ENCODE data around the gene MTSS2.

The MTSS2 gene

DNA sequence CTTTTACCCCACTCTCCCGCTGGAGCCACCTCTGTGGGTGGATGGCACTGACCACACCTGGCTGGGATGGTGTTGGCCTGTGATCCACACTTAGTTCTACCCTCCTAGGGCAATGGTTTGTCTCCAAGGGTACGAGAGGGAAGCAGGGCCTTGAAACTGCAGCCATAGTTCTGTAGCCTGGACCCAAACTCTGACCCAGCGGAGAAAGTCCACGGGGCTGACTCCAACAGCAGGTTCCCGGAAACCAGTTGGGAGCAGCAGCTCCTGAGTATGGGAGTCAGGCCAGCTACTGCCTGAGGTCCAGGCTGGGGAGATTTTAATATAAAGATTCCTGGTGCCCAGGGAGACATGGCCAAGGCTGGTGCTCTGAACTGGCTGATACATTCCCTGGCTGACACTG lies 23.6 kb upstream of the MTSS2 start:
- no peaks in the 10 kb centered on the region for H3K9me3 ChIP-seq (ENCODE audit: insufficient read depth, low read length)
- peaks cover 42% of the 10 kb centered on the region for H3K4me1 ChIP-seq (ENCODE audit: insufficient read depth, insufficient read length)
- DNase-seq (ENCODE audit: low read depth, low spot score) = no peak
- no peak overlapping the region for H3K4me3 ChIP-seq (ENCODE audit: insufficient read length, low read depth)
- TF ChIP-seq YY1 (IDR thresholded peaks at IDR 0.05; ENCODE audit: insufficient read depth, insufficient read length) (no peak), ZNF274 (IDR thresholded peaks at IDR 0.05; ENCODE audit: low read depth, low read length) (no peak), SUZ12 (IDR thresholded peaks at IDR 0.05; ENCODE audit: extremely low read depth, insufficient read depth, insufficient read length) (no peak)
- no peaks in the 10 kb centered on the region for H3K27me3 ChIP-seq (ENCODE audit: insufficient read depth, insufficient read length)
- H3K9ac ChIP-seq (ENCODE audit: insufficient read length, low read depth) = no peak overlapping the region
- H3K36me3 ChIP-seq (ENCODE audit: insufficient read depth, insufficient read length, low read length) = peaks cover 23% of the 10 kb centered on the region

GRCh38 chr16:70708366-70709246 lies 22.8 kb upstream of the MTSS2 start:
- no peak for DNase-seq (ENCODE audit: low read depth, low spot score)
- H3K9ac ChIP-seq (ENCODE audit: insufficient read length, low read depth) = peak overlapping the region; percentile 13

GRCh38 chr16:70706948-70707465 lies 21.2 kb upstream of the MTSS2 start:
- no peak overlapping the region for H3K9ac ChIP-seq (ENCODE audit: insufficient read length, low read depth)

More at GRCh38 chr16:70708366-70709246, 22.8 kb upstream of the MTSS2 start:
- no peaks in the 10 kb centered on the region for H3K27me3 ChIP-seq (ENCODE audit: insufficient read depth, insufficient read length)
- H3K4me1 ChIP-seq (ENCODE audit: insufficient read depth, insufficient read length) = peaks cover 44% of the 10 kb centered on the region
- no peak overlapping the region for H3K4me3 ChIP-seq (ENCODE audit: insufficient read length, low read depth)
- H3K36me3 ChIP-seq (ENCODE audit: insufficient read depth, insufficient read length, low read length) = peaks cover 23% of the 10 kb centered on the region
- TF ChIP-seq ZNF274 (IDR thresholded peaks at IDR 0.05; ENCODE audit: low read depth, low read length) = no peak
- TF ChIP-seq YY1 (IDR thresholded peaks at IDR 0.05; ENCODE audit: insufficient read depth, insufficient read length) = no peak
- no peak for TF ChIP-seq SUZ12 (IDR thresholded peaks at IDR 0.05; ENCODE audit: extremely low read depth, insufficient read depth, insufficient read length)
- no peaks in the 10 kb centered on the region for H3K9me3 ChIP-seq (ENCODE audit: insufficient read depth, low read length)

DNA sequence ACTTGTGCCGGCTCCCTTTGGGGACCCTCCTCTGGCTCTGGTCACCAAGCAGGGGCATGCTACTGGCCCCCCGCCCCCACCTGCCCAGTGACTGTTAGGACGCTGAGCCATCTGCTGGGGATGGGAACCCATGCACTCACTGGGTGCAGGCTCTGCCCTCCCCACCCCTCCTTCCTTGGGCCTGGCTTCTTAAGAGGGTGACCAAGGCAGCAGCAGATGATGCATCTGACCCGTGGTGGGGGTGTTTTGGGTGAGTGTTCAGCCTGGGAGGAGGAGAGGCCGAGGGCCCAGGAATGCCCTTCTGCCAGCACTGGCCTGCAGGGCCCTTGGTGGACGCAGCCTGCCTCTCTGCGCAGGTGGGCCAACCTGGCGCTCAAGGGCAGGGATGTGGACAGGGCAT lies 19.2 kb upstream of the MTSS2 start:
- DNase-seq (ENCODE audit: low read depth, low spot score) = no peak
- H3K9me3 ChIP-seq (ENCODE audit: insufficient read depth, low read length) = no peaks in the 10 kb centered on the region
- H3K36me3 ChIP-seq (ENCODE audit: insufficient read depth, insufficient read length, low read length) = peaks cover 14% of the 10 kb centered on the region
- TF ChIP-seq YY1 (IDR thresholded peaks at IDR 0.05; ENCODE audit: insufficient read depth, insufficient read length) (no peak), SUZ12 (IDR thresholded peaks at IDR 0.05; ENCODE audit: extremely low read depth, insufficient read depth, insufficient read length) (no peak), ZNF274 (IDR thresholded peaks at IDR 0.05; ENCODE audit: low read depth, low read length) (no peak)
- no peaks in the 10 kb centered on the region for H3K27me3 ChIP-seq (ENCODE audit: insufficient read depth, insufficient read length)
- H3K9ac ChIP-seq (ENCODE audit: insufficient read length, low read depth) = no peak overlapping the region
- H3K4me1 ChIP-seq (ENCODE audit: insufficient read depth, insufficient read length) = peaks cover 50% of the 10 kb centered on the region
- no peak overlapping the region for H3K4me3 ChIP-seq (ENCODE audit: insufficient read length, low read depth)

More at GRCh38 chr16:70706948-70707465, 21.2 kb upstream of the MTSS2 start:
- Histone ChIP-seq H3K27me3 (ENCODE audit: insufficient read depth, insufficient read length) (no peaks in the 10 kb centered on the region), H3K4me1 (ENCODE audit: insufficient read depth, insufficient read length) (peaks cover 45% of the 10 kb centered on the region), H3K36me3 (ENCODE audit: insufficient read depth, insufficient read length, low read length) (peaks cover 23% of the 10 kb centered on the region), H3K9me3 (ENCODE audit: insufficient read depth, low read length) (no peaks in the 10 kb centered on the region), H3K4me3 (ENCODE audit: insufficient read length, low read depth) (no peak overlapping the region)
- DNase-seq (ENCODE audit: low read depth, low spot score) = no peak
- TF ChIP-seq ZNF274 (IDR thresholded peaks at IDR 0.05; ENCODE audit: low read depth, low read length) (no peak), YY1 (IDR thresholded peaks at IDR 0.05; ENCODE audit: insufficient read depth, insufficient read length) (no peak), SUZ12 (IDR thresholded peaks at IDR 0.05; ENCODE audit: extremely low read depth, insufficient read depth, insufficient read length) (no peak)

DNA sequence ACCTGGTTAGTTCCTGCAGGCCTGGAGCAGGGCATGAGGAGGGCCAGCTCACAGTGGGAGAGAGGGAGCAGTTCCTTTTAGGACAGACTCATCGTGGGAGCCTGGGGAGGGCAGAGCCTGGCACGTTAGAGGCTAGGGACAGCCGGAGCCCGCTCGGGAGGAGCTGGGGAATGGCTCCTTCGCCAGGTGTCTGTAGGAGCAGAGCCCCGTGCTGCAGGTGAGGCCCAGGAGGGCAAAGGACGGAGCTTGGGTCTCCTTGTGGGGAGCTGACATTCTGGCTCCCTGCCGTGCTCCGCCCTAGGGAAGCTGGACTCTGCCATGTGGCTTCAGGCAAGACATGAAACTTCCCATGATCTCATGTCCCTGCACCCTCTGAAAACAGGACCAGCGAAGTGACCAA lies 18.7 kb upstream of the MTSS2 start:
- TF ChIP-seq ZNF274 (IDR thresholded peaks at IDR 0.05; ENCODE audit: low read depth, low read length) (no peak), SUZ12 (IDR thresholded peaks at IDR 0.05; ENCODE audit: extremely low read depth, insufficient read depth, insufficient read length) (no peak), YY1 (IDR thresholded peaks at IDR 0.05; ENCODE audit: insufficient read depth, insufficient read length) (no peak)
- Histone ChIP-seq H3K9me3 (ENCODE audit: insufficient read depth, low read length) (no peaks in the 10 kb centered on the region), H3K4me3 (ENCODE audit: insufficient read length, low read depth) (no peak overlapping the region), H3K27me3 (ENCODE audit: insufficient read depth, insufficient read length) (no peaks in the 10 kb centered on the region), H3K4me1 (ENCODE audit: insufficient read depth, insufficient read length) (peaks cover 54% of the 10 kb centered on the region), H3K9ac (ENCODE audit: insufficient read length, low read depth) (peak overlapping the region; percentile 16), H3K36me3 (ENCODE audit: insufficient read depth, insufficient read length, low read length) (peaks cover 16% of the 10 kb centered on the region)
- DNase-seq (ENCODE audit: low read depth, low spot score) = no peak

DNA sequence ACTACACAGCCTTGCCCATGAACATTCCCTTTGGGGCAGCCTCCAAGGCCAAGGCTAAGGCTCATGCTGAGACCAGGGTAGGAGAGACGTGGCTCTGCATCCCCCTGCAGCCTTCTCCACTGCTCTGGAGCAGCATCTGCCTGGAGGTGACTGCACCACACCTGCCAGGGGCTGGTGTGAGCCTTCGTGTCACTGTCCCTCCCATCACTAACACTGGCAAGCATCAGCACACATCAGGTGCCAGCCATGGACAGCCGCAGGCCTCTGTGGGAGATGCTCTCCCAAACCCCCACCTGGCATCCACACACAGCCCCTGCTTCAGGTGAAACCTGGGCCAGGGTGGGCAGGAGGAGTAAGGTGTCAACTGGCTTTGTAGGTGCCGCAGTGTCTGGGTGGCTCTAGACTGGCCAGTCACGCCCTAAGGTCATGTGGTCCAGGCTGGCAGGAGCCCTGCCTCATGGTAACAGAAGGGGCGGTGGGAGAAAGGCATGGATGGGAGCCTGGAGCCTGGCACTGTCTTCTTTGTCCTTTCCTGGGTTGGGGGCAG lies 18.1 kb upstream of the MTSS2 start:
- no peak overlapping the region for H3K4me3 ChIP-seq (ENCODE audit: insufficient read length, low read depth)
- H3K9me3 ChIP-seq (ENCODE audit: insufficient read depth, low read length) = no peaks in the 10 kb centered on the region
- TF ChIP-seq SUZ12 (IDR thresholded peaks at IDR 0.05; ENCODE audit: extremely low read depth, insufficient read depth, insufficient read length) = no peak
- no peak for TF ChIP-seq YY1 (IDR thresholded peaks at IDR 0.05; ENCODE audit: insufficient read depth, insufficient read length)
- no peak for TF ChIP-seq ZNF274 (IDR thresholded peaks at IDR 0.05; ENCODE audit: low read depth, low read length)
- no peaks in the 10 kb centered on the region for H3K27me3 ChIP-seq (ENCODE audit: insufficient read depth, insufficient read length)
- H3K36me3 ChIP-seq (ENCODE audit: insufficient read depth, insufficient read length, low read length) = peaks cover 19% of the 10 kb centered on the region
- peak overlapping the region; percentile 16 for H3K9ac ChIP-seq (ENCODE audit: insufficient read length, low read depth)
- no peak for DNase-seq (ENCODE audit: low read depth, low spot score)
- peaks cover 52% of the 10 kb centered on the region for H3K4me1 ChIP-seq (ENCODE audit: insufficient read depth, insufficient read length)
